SU-DHL-6 (cell line): ENCODE measurements around the gene INPP5K.

ENCODE experiments used
- H2AFZ ChIP-seq: fragments of 200-600 bp; sonication (generic); 2 replicates; pipeline ENCODE4 v1.6.1; 2014; ENCODE audit warnings: low read depth, mild to moderate bottlenecking, moderate library complexity, mixed read lengths, antibody characterized with exemption, low read length; ENCODE audit not compliant: severe bottlenecking
- H3F3A ChIP-seq: fragments of 200-600 bp; shearing (Covaris generic); 2 replicates; pipeline ENCODE4 v1.6.0; 2016; ENCODE audit warnings: antibody characterized with exemption, mild to moderate bottlenecking; ENCODE audit not compliant: insufficient read depth
- H3K27ac ChIP-seq: fragments of 200-600 bp; sonication (generic); 2 replicates; pipeline ENCODE4 v1.5.1; 2016; ENCODE audit warnings: low read depth, mild to moderate bottlenecking, low read length, moderate library complexity, mixed read lengths
- H3K27me3 ChIP-seq: fragments of 200-600 bp; sonication (generic), shearing (Covaris generic); 2 replicates; pipeline ENCODE4 v1.6.0; 2014; ENCODE audit warnings: mild to moderate bottlenecking, low read length
- H3K36me3 ChIP-seq: fragments of 200-600 bp; sonication (generic); 2 replicates; pipeline ENCODE4 v1.6.1; 2014; ENCODE audit warnings: mild to moderate bottlenecking, low read length, mixed read lengths
- H3K4me2 ChIP-seq: fragments of 300-600, 200-600 bp; shearing (Covaris generic), sonication (generic); 2 replicates; pipeline ENCODE4 v1.6.0; 2014; ENCODE audit warnings: low read length, low read depth, mild to moderate bottlenecking; ENCODE audit not compliant: poor library complexity, severe bottlenecking
- H3K4me3 ChIP-seq: fragments of 200-600 bp; sonication (generic); 2 replicates; pipeline ENCODE4 v1.5.1; 2014; ENCODE audit warnings: antibody characterized with exemption, low read length, mild to moderate bottlenecking, mixed read lengths; ENCODE audit not compliant: insufficient read depth, poor library complexity, severe bottlenecking
- H3K79me2 ChIP-seq: fragments of 200-600 bp; sonication (generic); 2 replicates; pipeline ENCODE4 v1.6.1; 2014; ENCODE audit warnings: mild to moderate bottlenecking, low read length, moderate library complexity; ENCODE audit not compliant: insufficient read depth
- H3K9ac ChIP-seq: fragments of 200-600 bp; sonication (generic); 2 replicates; pipeline ENCODE4 v1.7.0; 2014; ENCODE audit warnings: mild to moderate bottlenecking, low read length
- H3K9me2 ChIP-seq: fragments of 200-600 bp; sonication (generic); replicated peaks from 2 replicates; pipeline ENCODE4 v1.6.1; 2014; ENCODE audit warnings: low read length; ENCODE audit not compliant: insufficient read depth
- H3K9me3 ChIP-seq: fragments of 200-600 bp; sonication (generic); 2 replicates; pipeline ENCODE4 v1.6.1; 2014; ENCODE audit warnings: low read length, mixed read lengths; ENCODE audit not compliant: insufficient read depth
- H4K20me1 ChIP-seq: fragments of 200-600 bp; sonication (generic); 2 replicates; pipeline ENCODE4 v1.6.1; 2014; ENCODE audit warnings: low read depth, mild to moderate bottlenecking, antibody characterized with exemption, low read length, moderate library complexity, mixed read lengths
- EZH2phosphoT487 ChIP-seq: fragments of 200-600 bp; sonication (generic), shearing (Covaris generic); conservative IDR thresholded peaks from 2 replicates; pipeline ENCODE4 v1.6.1; 2018; ENCODE audit warnings: mild to moderate bottlenecking, antibody characterized with exemption, low read length, moderate library complexity, mixed read lengths
- TF ChIP-seq, protein P1 (sequence below): fragments of 200-600 bp; sonication (generic); IDR thresholded peaks from one replicate; pipeline ENCODE4 v1.5.1; 2017; ENCODE audit warnings: antibody characterized with exemption, mild to moderate bottlenecking, low read length, moderate library complexity; ENCODE audit not compliant: insufficient read depth, poor library complexity, severe bottlenecking

INPP5K gene

GRCh38 chr17:1548032-1548431, 31.6 kb upstream of the INPP5K start:
- Histone ChIP-seq H3F3A (no peaks in the 10 kb centered on the region), H4K20me1 (no peaks in the 10 kb centered on the region), H3K36me3 (no peaks in the 10 kb centered on the region), H3K4me3 (no peak overlapping the region), H3K27me3 (no peaks in the 10 kb centered on the region), H3K9me2 (no peaks in the 10 kb centered on the region), H3K9ac (no peak overlapping the region), H3K9me3 (no peaks in the 10 kb centered on the region), H3K79me2 (no peaks in the 10 kb centered on the region), H2AFZ (no peak overlapping the region), H3K4me2 (no peak overlapping the region), H3K27ac (no peak overlapping the region)
- TF ChIP-seq EZH2phosphoT487: no peak
- TF ChIP-seq, protein P1, sequence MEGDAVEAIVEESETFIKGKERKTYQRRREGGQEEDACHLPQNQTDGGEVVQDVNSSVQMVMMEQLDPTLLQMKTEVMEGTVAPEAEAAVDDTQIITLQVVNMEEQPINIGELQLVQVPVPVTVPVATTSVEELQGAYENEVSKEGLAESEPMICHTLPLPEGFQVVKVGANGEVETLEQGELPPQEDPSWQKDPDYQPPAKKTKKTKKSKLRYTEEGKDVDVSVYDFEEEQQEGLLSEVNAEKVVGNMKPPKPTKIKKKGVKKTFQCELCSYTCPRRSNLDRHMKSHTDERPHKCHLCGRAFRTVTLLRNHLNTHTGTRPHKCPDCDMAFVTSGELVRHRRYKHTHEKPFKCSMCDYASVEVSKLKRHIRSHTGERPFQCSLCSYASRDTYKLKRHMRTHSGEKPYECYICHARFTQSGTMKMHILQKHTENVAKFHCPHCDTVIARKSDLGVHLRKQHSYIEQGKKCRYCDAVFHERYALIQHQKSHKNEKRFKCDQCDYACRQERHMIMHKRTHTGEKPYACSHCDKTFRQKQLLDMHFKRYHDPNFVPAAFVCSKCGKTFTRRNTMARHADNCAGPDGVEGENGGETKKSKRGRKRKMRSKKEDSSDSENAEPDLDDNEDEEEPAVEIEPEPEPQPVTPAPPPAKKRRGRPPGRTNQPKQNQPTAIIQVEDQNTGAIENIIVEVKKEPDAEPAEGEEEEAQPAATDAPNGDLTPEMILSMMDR: no peak

GRCh38 chr17:1546292-1546922, 30.0 kb upstream of the INPP5K start:
- Histone ChIP-seq H4K20me1 (no peaks in the 10 kb centered on the region), H3K9me2 (no peaks in the 10 kb centered on the region), H2AFZ (no peak overlapping the region), H3F3A (no peaks in the 10 kb centered on the region), H3K79me2 (no peaks in the 10 kb centered on the region), H3K4me3 (no peak overlapping the region), H3K27me3 (no peaks in the 10 kb centered on the region), H3K27ac (no peak overlapping the region), H3K9me3 (no peaks in the 10 kb centered on the region), H3K4me2 (no peak overlapping the region), H3K36me3 (no peaks in the 10 kb centered on the region), H3K9ac (no peak overlapping the region)
- no peak for TF ChIP-seq EZH2phosphoT487
- TF ChIP-seq, protein P1: no peak

DNA sequence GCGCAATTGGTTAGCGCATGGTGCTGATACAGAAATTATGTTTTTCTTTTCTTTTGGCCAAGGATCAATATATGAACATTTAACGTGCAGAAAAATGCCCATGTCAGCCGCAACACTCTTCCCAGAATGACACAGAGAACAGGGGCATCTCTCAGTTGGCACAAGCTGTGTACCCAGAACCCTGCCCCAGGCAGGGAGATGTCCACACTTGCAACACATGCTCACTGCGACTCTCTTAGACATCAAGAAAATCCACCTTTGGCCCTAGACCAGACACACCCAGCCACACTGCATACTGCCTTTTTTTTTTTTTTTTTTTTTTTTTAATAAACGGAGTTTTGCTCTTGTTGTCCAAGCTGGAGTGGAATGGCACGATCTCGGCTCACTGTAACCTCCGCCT, 29.2 kb upstream of the INPP5K start:
- Histone ChIP-seq H4K20me1 (no peaks in the 10 kb centered on the region), H3K36me3 (no peaks in the 10 kb centered on the region), H3K79me2 (no peaks in the 10 kb centered on the region), H3F3A (no peaks in the 10 kb centered on the region), H3K9me2 (no peaks in the 10 kb centered on the region), H3K4me2 (no peak overlapping the region), H3K4me3 (no peak overlapping the region), H3K9me3 (no peaks in the 10 kb centered on the region), H3K27ac (no peak overlapping the region), H3K9ac (no peak overlapping the region), H2AFZ (no peak overlapping the region), H3K27me3 (no peaks in the 10 kb centered on the region)
- TF ChIP-seq, protein P1: no peak
- no peak for TF ChIP-seq EZH2phosphoT487
